GM08714 (cell line): Measurements from ENCODE around the gene GPR137.
A peak's percentile ranks its signal among the peaks of the same experiment; 100 is the strongest.
"Not testable (repeated sequence)": the region's sequence is repeated elsewhere in the genome, so short reads cannot be mapped to it uniquely, and the experiment has no call there.

Experiments used
- H3K4me3 ChIP-seq: fragments of 200-500 bp; sonication (Bioruptor generic); 2 replicates; pipeline ENCODE4 v1.5.1; 2014; ENCODE audit warnings: mild to moderate bottlenecking, low read length, inconsistent platforms
- ZNF274 ChIP-seq: IDR thresholded peaks from 2 replicates; pipeline ENCODE4 v1.6.1; 2012; ENCODE audit warnings: mild to moderate bottlenecking, low read depth, low read length

The GPR137 gene

DNA sequence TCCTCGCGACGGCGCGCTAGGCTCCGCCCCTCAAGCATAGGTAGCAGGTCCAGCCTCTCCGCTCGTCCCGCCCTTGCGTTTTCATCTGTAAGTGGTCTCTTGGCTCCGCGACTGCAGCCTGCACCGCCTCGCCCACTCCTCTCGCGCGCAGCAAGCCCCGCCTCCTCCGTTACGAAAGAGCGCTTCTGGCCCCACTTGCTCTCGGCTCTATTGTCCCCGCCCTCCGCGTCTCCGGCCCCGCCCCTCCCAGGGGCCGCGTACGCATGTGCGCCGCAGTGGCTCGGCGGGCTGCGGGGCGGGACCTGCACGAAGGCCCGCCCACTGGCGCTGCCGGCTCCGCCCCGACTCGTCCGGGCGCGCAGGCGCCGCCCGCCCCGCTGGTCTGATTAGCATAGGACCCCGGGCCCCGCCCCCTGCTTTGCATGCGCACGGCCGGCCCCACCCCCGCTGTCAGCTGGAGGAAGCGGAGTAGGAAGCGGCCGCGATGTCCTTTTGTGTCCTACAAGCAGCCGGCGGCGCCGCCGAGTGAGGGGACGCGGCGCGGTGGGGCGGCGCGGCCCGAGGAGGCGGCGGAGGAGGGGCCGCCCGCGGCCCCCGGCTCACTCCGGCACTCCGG, 19.5 kb downstream of the GPR137 start, which contains the start of gene ESRRA:
ESRRA (plus strand) TSS at position 450 of the 616 bp plus-strand sequence. CDS start 1,656 bp downstream, outside the sequence.
- TF ChIP-seq ZNF274, result no peak

DNA sequence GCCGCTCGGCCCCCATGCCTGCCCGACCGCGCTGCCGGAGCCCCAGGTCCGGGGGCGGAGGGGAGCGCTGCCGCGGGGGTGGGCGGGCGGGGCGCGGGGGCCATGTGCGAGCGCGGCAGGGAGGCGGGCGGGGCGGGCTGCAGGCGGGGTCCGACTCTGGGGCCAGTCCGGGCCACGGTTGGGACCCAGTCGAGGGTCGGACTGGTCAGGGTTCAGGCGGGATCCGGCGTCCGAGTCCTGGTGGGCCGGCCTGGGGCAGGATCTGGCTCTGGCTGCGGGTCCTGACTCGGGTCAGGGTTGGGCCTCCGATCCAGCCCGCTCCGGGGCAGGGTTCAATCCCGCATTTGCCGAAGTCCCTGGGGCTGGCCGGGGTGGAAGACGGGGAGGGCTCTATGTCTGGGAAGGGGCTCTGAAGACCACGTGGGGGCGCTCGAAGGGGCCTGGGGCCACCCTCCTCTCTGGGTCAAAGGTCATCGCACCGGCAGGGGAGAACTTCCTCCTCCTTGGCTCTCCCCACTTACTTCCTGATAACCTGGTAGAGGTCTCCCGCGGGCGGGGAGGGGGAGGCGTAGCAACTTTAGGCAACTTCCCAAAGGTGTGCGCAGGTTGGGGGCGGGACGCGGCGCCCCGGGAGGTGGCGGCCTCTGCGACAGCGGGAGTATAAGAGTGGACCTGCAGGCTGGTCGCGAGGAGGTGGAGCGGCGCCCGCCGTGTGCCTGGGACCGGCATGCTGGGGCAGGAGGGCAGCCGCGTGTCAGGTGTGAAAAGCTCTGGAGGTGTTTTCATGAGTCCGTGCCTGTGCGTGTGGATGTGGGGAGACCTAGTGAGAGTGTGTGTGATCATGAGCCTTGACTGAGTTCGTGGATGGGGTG, 20.3 kb downstream of the GPR137 start:
- H3K4me3 ChIP-seq, result peak overlapping the region; percentile 88
- no peak for TF ChIP-seq ZNF274

More for the DNA sequence above, 19.5 kb downstream of the GPR137 start, which contains the start of gene ESRRA:
- H3K4me3 ChIP-seq, result peak within 1 kb of the TSS; percentile 88

DNA sequence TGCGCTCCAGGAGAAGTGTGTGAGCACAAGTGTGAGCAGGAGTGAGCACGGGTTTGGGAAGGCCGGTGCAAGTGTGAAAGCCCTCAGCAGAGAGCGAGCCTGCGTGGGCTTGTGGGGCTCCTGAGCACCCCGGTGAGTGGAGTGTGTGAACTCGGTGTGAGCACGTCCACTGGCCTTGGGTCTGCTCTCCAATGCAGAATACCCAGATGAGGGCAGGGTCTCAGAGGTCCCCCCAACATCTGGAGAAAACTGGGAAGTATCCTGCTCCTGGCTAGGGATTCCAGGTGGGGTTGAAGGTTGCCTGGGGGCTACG, 20.9 kb downstream of the GPR137 start:
- H3K4me3 ChIP-seq, result peak overlapping the region; percentile 88
- TF ChIP-seq ZNF274, result no peak

DNA sequence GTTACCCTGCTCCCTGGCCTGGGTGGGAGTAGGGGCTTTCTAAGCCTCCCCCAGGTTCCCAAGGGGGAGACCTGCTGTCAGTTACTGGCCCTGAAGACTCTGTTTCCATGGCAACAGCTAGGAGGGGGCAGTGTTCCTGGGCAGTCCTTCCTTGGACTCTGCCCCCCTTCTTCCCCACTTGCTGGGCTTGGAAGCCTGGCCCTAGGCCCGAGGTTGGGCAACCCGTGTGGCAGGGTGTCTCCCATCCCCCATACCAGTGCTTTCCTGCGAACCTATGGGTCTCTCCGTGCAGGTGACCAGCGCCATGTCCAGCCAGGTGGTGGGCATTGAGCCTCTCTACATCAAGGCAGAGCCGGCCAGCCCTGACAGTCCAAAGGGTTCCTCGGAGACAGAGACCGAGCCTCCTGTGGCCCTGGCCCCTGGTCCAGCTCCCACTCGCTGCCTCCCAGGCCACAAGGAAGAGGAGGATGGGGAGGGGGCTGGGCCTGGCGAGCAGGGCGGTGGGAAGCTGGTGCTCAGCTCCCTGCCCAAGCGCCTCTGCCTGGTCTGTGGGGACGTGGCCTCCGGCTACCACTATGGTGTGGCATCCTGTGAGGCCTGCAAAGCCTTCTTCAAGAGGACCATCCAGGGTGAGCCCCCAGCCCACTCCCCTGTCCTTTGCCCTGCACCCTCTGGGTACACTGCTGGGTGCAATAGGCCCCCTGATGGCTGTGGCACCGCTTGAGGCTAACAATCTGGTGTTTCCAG, 21.4 kb downstream of the GPR137 start:
- TF ChIP-seq ZNF274, result no peak
- peak overlapping the region; percentile 88 for H3K4me3 ChIP-seq

DNA sequence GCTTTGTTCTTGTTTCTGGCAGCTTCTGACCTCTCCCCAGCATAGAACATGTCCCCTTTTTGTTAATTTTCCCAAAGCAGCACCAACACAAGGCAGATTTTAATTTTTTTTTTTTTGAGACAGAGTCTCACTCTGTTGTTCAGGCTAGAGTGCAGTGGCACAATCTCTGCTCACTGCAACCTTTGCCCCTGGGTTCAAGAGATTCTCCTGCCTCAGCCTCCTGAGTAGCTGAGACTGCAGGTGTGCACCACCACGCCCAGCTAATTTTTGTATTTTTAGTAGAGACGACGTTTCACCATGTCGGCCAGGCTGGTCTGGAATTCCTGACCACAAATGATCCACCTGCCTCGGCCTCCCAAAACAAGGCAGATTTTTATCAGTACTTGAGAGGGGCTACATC, 22.1 kb downstream of the GPR137 start:
- H3K4me3 ChIP-seq, result not testable (repeated sequence)

DNA sequence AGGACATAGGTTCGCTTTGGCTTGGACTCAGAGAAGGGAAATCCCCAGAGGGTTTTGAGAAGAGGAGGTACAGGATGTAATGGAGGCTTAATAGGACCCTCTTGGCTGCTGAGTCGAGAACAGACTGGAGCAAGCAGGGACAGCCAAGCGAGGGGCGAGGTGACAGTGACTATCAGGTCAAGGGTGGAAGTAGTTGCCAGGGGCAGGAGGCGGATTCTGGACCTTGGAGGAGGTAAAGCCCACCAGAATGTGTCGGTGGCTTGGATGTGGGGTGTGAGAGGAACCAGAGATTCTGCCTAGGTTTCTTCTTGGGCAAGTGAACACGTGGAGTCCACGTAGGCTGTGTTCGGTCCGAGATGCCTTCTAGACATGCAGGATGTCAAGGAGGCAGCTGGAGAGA, 27.3 kb downstream of the GPR137 start:
- H3K4me3 ChIP-seq, result no peak overlapping the region
- no peak for TF ChIP-seq ZNF274

DNA sequence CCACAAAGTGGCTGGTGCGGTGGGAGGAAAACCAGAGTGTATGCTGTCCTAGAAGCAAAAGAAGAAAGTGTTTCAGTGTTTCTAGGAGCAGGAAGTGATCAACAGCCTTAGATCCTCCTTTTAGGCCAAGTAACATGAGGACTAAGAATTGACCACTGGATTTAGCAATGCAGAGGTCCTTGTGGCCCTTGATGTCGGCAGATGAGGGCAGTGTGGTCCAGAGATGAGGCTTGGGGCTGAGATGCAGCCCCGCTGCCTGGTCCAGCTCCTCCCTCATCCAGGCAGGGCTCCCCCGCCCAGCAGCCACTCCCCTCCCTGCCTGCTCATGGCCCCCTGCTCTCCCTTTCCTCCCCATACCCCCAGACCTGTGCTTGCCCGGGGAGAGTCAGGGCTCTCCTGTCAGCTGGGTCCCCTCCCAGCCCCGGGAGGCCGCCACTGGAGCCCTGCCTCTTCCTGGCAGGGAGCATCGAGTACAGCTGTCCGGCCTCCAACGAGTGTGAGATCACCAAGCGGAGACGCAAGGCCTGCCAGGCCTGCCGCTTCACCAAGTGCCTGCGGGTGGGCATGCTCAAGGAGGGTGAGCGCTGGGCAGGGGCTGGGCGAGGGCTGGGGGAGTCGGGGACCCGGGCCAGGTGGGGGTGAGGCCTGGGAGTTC, 28.0 kb downstream of the GPR137 start:
- TF ChIP-seq ZNF274, result no peak
- H3K4me3 ChIP-seq, result no peak overlapping the region

DNA sequence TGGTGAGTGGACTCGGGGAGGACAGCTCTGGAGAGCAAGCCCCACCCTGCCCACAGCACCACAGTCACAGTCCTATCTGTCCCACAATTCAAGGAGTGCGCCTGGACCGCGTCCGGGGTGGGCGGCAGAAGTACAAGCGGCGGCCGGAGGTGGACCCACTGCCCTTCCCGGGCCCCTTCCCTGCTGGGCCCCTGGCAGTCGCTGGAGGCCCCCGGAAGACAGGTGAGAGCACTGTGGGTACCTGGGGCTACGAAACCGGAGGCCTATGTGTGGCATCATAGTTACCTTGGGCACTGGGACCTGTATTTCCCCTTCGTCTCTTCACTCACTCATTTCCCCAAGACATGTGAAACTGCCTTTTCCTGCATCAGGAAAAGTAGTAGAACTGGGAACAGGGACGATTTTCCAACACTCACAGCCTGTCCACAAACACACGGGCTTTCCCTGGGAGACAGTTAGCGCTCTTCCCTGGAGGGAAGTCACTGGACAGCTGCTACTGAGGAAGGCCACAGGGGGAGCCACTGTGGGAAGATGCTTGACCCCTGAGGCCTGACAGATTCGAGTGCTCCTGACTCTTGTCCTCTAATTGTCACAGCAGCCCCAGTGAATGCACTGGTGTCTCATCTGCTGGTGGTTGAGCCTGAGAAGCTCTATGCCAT, 28.6 kb downstream of the GPR137 start:
- H3K4me3 ChIP-seq, result no peak overlapping the region
- no peak for TF ChIP-seq ZNF274

DNA sequence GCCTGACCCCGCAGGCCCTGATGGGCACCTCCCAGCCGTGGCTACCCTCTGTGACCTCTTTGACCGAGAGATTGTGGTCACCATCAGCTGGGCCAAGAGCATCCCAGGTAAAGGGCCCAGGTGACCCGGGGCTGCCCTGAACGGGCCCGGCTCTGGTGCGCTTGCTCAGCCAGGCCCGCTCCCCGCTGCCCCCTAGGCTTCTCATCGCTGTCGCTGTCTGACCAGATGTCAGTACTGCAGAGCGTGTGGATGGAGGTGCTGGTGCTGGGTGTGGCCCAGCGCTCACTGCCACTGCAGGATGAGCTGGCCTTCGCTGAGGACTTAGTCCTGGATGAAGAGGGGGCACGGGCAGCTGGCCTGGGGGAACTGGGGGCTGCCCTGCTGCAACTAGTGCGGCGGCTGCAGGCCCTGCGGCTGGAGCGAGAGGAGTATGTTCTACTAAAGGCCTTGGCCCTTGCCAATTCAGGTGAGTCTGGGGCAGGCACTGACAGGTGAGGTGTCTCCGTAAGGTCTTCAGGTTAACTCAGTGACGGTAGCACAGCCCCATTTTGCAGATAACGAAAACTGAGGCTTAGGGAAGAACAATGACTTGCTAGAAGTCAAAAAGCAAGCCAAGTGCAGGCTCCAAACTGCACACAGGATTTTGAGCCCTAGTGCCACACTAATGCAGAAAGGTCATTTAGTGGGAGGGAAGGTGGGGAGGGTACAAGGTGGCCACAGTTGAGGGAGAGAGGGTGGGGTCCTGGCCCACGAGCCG, 29.3 kb downstream of the GPR137 start:
- TF ChIP-seq ZNF274, result no peak
- no peak overlapping the region for H3K4me3 ChIP-seq

DNA sequence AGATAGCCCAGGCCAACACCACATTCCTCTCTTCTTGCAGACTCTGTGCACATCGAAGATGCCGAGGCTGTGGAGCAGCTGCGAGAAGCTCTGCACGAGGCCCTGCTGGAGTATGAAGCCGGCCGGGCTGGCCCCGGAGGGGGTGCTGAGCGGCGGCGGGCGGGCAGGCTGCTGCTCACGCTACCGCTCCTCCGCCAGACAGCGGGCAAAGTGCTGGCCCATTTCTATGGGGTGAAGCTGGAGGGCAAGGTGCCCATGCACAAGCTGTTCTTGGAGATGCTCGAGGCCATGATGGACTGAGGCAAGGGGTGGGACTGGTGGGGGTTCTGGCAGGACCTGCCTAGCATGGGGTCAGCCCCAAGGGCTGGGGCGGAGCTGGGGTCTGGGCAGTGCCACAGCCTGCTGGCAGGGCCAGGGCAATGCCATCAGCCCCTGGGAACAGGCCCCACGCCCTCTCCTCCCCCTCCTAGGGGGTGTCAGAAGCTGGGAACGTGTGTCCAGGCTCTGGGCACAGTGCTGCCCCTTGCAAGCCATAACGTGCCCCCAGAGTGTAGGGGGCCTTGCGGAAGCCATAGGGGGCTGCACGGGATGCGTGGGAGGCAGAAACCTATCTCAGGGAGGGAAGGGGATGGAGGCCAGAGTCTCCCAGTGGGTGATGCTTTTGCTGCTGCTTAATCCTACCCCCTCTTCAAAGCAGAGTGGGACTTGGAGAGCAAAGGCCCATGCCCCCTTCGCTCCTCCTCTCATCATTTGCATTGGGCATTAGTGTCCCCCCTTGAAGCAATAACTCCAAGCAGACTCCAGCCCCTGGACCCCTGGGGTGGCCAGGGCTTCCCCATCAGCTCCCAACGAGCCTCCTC, 30.2 kb downstream of the GPR137 start:
- H3K4me3 ChIP-seq, result peak overlapping the region; percentile 79; the same call in 1 of the 2 replicates

DNA sequence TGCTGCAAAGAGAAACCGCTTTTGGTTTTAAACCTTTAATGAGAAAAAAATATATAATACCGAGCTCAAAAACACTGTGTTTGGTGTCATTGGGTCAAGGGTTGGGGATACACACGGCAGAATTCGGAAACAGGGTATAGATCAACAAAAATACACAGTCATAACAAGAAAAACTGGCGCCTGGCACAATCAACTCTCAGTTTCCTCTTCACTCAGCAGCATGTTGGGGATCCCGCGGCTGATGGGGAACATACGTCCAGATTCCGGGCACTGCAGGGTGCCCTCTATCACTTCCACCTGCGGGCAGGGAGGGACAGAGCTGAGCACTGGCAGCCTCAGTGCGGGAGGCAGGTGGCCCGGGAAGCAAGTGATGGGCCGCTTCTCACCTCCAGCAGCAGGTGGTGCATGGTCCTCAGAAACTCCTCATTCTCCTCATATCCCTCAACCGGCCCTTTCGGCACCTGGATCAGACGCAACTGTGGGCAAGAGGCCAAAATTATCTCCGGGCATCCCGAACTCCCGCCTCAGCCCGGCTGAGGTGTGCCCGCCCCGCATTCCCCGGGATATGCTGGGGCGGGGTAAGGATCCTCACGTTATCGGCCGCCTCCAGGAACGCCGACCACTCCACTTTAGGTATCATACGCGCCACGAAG, 31.1 kb downstream of the GPR137 start:
- H3K4me3 ChIP-seq, result peak overlapping the region; percentile 79
- no peak for TF ChIP-seq ZNF274
